Measurements from ENCODE around the gene GDF10.

Gene GDF10

DNA sequence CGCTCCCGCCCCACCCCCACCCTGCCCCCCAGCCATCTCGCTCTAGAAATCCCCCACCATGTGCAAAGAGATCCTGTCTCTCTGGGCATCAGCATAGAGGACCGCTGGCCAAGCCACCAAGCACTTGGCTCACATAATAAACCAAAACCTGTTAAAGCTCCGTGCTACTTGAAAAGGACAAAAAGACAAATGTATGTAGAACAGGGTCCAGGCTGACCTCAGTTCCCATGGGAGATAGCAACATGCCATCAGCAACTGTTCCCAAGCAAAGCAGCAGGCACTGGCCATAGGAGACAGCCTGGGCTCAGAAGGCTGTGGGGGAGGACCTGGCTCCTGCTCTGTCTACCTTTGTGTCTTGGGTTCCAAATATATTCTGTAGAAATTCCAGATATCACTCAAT lies 38.4 kb upstream of the GDF10 start:
- TF ChIP-seq, protein P1, sequence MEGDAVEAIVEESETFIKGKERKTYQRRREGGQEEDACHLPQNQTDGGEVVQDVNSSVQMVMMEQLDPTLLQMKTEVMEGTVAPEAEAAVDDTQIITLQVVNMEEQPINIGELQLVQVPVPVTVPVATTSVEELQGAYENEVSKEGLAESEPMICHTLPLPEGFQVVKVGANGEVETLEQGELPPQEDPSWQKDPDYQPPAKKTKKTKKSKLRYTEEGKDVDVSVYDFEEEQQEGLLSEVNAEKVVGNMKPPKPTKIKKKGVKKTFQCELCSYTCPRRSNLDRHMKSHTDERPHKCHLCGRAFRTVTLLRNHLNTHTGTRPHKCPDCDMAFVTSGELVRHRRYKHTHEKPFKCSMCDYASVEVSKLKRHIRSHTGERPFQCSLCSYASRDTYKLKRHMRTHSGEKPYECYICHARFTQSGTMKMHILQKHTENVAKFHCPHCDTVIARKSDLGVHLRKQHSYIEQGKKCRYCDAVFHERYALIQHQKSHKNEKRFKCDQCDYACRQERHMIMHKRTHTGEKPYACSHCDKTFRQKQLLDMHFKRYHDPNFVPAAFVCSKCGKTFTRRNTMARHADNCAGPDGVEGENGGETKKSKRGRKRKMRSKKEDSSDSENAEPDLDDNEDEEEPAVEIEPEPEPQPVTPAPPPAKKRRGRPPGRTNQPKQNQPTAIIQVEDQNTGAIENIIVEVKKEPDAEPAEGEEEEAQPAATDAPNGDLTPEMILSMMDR (IDR thresholded peaks at IDR 0.05; ENCODE audit: low read depth, low read length): no peak
- H3K4me3 ChIP-seq (ENCODE audit: low read depth, low read length): no peak overlapping the region

DNA sequence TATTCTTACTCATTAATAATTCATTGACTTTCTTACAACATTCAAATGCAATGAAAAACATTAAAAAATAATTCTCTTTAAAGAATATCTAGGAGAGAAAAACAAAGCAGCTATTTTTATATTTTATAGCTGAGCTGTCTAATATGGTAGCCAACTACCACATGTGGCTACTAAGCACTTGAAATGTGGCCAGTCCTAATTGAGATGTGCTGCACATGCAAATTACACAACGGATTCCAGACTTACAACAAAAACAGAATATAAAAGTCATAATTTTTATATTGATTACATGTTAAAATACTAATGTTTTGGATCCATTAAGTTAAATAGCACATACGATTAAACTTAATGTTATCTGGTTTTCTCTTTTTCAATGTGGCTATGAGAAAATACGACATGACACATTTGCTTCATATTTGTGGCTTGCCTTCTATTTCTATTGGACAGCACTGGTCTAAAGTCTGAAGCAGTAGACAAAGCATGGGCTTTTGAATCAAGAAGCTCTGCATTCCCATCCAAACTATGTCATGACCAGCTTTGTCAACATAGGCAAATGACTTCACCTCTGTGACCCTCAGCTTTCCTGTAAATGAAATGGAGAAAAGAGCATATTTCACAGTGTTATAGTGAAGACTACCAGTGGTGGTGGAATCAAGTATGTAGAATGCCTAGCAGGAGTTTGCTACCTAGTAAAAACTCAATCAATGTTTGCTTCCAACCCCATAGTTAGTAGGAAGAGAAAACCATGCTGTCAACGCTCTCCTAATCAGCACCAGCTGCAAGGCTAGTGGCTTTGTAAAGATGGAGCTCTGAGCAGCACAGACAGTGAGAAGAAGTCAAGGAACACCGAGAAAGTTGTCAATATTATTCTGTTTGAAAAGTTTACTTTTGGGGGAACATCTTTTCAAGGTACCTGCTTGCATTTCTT lies 37.1 kb upstream of the GDF10 start:
- TF ChIP-seq, protein P1 (IDR thresholded peaks at IDR 0.05; ENCODE audit: low read depth, low read length): no peak
- H3K4me3 ChIP-seq (ENCODE audit: low read depth, low read length): no peak overlapping the region

DNA sequence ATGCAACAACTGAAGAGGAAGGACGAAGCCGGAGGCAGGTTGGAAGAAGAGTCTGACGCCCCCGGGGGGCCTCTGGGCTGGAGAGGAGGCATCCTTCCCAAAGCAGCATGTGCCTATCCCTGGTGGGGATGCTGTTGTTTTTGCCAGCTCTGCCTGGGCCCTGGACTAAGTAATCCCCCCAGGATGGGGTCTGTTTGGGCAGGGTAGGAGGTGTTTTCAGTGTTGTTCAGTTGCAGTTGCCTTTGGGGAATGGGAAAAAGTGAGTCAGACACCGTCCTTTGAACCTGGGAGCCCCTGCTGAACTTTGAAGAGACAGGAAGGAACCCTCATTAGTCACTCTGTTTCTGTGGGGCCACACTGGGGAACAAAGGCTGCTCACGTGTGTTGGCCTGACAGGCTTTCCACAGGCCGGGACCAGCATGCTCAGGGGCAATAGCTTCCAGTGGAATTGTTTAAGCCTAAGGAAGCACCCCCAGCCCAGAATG lies 35.2 kb upstream of the GDF10 start:
- H3K4me3 ChIP-seq (ENCODE audit: low read depth, low read length): no peak overlapping the region

DNA sequence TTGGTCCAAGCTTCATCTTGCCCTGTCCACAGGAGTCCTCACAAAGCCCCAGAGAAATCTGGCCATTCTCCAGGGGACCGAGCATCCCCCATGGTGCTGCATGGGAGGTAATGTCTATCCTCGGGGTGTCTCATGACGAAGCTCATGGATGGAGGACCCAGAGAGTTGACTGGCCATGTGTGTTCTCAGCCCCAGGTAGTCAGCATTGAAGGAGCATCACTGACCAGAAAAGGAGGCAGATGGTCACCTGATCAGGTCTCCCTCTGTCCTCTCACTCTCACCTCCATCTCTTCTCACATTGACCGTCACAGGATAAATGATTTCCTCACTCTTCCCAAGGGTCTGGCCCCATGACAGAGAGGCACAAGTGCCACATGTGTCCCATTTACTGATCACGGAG lies 33.4 kb upstream of the GDF10 start:
- TF ChIP-seq, protein P1 (IDR thresholded peaks at IDR 0.05; ENCODE audit: low read depth, low read length): no peak
- no peak overlapping the region for H3K4me3 ChIP-seq (ENCODE audit: low read depth, low read length)

More for the DNA sequence above, 35.2 kb upstream of the GDF10 start:
- TF ChIP-seq, protein P1 (IDR thresholded peaks at IDR 0.05; ENCODE audit: low read depth, low read length): no peak

DNA sequence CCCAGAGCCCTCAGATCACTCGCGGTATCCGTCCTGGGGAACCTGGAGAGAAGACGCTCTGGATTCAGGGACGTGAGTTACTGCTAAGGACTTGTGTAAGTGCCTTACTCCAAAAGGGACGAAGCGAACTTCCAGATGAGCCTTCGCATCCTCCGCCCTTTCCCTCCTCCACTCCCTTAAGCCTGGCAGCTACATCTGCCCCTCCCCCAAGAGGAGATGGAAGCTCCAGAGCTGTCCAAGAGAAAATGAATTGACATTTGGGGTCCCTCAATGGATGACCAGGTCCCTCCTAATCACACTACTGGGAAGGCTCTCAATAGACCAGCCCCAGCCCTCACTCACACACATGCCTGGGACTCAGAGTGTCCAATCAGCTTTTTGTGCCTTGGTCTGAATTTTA lies 31.3 kb upstream of the GDF10 start:
- no peak overlapping the region for H3K4me3 ChIP-seq (ENCODE audit: low read depth, low read length)
- TF ChIP-seq, protein P1 (IDR thresholded peaks at IDR 0.05; ENCODE audit: low read depth, low read length): no peak

- no peak overlapping the region for H3K4me3 ChIP-seq (ENCODE audit: low read depth, low read length)
- TF ChIP-seq, protein P1 (IDR thresholded peaks at IDR 0.05; ENCODE audit: low read depth, low read length): 0 out of 2 replicates have a peak, but pooled peaks have one; percentile 8
Measured at GRCh38 chr10:47269294-47269693, 30.7 kb upstream of the GDF10 start.

DNA sequence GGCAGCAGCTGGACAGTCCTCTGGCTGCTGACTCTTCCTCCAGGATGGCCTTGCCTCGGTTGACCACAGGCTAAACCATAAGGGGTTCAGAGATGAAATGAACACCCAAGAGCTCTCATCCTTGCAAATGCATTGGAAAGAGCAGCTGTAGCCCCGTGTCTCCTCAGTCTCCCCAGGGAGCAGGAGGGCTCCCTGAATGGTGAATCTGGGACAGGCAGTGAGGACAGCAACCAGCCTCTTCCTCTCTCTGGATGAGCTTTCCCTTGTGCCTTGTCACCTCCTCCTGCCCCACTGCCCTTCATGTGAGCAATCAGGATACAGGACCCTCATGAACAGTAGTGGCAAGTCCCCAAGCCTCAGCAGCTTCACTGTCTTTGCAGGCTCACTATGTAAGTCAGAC lies 23.9 kb upstream of the GDF10 start:
- H3K4me3 ChIP-seq (ENCODE audit: low read depth, low read length): no peak overlapping the region
- TF ChIP-seq, protein P1 (IDR thresholded peaks at IDR 0.05; ENCODE audit: low read depth, low read length): no peak

All from WI38 (cell line).